SK-N-DZ (cell line): Measurements from ENCODE around the gene ART4.
A peak's percentile ranks its signal among the peaks of the same experiment; 100 is the strongest.

Experiments
- DNase-seq: peaks from one replicate; pipeline ENCODE4 v3.0.0-alpha.2; 2015; ENCODE audit warnings: low spot score

The ART4 gene

DNA sequence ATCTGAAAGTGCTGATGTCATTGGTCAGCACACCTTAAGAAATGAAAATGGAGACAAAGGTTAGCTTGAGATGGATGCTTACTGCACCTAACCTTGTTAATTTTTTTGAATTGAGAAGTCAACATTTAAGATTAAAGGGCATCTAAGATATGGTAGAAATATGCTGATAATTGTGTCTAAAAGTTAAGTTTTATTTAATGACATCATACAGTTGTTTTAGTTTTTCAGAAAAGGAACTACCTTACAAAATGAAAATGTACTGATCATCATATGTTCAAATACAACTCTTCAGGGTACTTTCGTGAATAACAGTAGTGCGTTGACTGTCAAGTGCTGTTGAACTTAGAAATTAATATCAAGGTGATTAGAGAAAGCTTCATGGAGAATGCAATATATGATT lies 31.8 kb downstream of the ART4 start:
- DNase-seq, result no peak

DNA sequence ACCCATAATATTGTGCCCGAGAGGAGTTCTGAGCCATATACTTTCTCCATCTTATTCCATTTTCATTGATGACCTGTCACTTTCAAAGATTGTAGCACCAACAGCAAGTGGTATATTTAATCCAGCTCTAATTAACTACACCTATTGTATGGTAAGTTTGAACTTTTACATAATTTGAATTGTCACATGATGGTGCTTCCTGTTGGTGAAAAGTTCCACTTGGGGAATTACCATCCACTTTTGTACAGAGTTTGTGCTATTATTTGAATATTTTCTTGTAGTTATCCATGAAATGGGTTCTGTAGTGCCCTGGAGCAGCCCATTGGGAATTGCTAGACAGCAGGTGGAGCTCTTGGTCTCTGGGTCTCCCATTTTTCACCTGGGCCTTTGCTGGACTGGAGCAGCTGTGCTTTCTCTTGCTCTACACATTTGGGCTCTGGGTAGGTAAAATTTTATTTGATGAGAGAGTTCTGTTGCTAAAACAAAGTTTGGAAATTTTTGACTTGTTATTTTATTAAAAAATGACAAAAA lies 32.3 kb downstream of the ART4 start:
- no peak for DNase-seq

GRCh38 chr12:14810167-14810952 lies 33.0 kb downstream of the ART4 start:
- DNase-seq, result no peak

GRCh38 chr12:14803830-14804160 lies 39.5 kb downstream of the ART4 start:
- DNase-seq, result no peak

DNA sequence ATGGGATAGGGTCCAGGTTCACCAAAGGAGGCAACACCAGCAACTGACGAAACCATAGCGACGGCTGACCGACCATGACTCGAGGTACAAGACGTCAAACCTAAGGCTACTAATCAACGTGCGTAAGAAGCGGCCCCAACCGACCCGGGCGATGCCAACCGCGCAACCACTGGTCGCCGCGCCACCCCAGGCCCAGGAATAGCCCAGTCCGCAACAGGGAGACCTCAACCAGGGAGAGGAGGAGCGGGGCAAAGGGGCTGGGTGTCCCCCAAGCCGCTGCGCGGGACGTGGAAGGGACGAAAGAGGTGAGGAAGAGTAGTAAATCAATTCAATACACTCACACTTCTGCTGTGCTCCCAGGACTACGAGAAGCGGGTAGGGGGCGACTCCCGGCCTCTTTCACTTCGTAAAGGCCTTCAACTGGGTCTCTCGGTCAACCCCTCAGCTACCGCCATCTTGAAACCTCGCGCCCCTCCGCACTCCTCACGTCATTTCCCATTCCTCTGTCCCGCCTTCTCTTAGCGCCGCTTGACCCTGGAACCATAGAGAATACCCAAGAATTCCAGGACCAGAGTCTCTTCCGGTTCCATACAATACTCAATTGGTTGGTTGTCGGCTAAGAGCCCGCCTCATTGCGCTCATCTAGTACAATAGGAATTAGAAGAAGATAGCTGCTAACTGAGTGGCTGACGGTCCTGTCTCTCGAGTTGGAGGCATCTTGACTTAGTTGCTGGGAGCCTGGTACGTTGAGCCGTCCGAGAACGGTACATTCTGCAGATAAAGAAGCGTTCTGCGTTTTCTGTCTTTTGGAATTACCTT lies 40.1 kb downstream of the ART4 start, which contains the start of the genes C12orf60 and WBP11:
Gene C12orf60, plus strand, starts transcription at position 660 of the 819 bp plus-strand sequence. CDS start 19,266 bp downstream, outside the sequence.
Gene WBP11, minus strand, starts transcription at position 468 of the 819 bp plus-strand sequence. CDS start 2,095 bp downstream, outside the sequence.
- DNase-seq, result peak; percentile 100

GRCh38 chr12:14802721-14803010 lies 40.7 kb downstream of the ART4 start:
- no peak for DNase-seq

- no peak for DNase-seq
These were observed 41.1 kb downstream of the ART4 start for GRCh38 chr12:14802247-14802646.

DNA sequence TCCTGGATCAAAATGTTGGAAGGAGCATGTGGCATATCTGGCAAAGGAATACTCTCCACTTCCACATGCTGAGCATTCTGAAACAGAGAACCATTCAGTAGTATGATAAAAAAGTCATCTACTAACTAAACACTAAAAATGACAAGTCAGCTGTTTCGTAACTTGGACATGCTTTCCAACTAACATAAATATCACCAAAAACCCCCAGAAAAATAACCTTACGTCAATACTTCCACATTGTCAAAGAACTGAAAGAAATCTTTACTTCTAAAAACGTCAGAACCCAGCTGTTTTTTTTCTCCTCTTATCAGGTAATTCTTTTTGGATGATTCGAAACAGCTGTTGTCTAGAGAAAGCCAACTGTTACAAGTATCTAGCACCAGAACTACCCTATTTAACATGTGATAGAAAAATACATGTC lies 48.3 kb downstream of the ART4 start:
- DNase-seq, result no peak

DNA sequence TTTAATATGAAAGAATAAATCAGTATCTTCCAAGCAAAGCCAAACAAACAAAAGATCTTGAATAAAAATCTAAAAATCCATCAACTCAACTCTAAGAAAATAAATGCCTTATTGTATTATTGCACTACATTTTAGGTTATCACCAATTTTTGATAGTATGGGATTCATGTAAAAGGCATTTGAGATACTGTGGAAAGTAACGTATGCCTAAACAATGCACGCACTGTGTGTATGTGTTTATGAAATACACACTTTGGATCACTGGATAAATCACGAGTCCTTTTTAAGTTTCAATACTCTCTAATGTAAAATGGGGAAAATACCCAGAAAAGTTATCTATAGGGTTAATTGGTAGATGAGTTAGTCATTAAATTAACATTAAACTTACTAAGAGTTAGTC lies 57.8 kb downstream of the ART4 start:
- DNase-seq, result no peak

DNA sequence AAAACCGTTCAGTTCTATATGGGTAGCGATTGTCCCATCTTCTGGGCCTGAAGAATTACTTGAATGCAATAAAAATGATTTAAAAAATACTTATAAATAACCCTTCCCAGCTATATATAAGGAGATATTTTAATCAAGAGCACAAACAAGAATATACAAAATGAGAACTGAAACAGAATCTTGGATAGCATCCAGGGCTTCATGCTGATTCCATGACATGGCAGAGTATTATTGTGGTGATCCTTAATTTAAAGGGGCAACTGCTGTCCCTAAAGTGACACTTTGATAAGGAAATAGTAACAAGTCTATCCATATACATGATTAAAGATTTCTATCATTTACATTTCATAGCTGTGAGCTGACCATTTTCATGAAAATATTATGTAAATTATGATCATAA lies 58.9 kb downstream of the ART4 start:
- DNase-seq, result no peak

GRCh38 chr12:14782756-14783155 lies 60.6 kb downstream of the ART4 start:
- DNase-seq, result no peak

- DNase-seq, result no peak
These were observed 61.8 kb downstream of the ART4 start for GRCh38 chr12:14781563-14781962.

GRCh38 chr12:14780859-14781258 lies 62.5 kb downstream of the ART4 start:
- DNase-seq, result no peak

GRCh38 chr12:14779834-14780233 lies 63.5 kb downstream of the ART4 start:
- DNase-seq, result no peak

DNA sequence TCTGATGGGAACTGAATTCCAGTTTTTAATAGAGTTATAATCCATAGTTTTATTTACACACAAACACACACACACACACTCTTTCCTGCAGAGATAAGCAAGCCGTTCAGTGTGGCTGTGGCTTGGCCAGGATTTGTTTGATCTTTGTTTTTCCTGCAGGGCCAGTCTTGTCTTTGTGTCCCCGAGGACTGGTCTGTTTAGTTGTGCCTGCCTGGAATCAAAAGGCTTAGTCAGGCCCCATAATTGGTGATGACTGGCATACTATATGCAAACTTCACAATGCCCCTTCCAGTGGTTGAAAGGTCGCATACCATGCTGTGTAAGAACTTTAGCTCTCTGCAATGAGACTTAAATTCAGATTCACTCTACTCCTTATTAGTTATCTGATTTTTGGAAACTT lies 66.1 kb downstream of the ART4 start:
- no peak for DNase-seq

- DNase-seq, result no peak
These were observed 66.9 kb downstream of the ART4 start for GRCh38 chr12:14776236-14776961.

DNA sequence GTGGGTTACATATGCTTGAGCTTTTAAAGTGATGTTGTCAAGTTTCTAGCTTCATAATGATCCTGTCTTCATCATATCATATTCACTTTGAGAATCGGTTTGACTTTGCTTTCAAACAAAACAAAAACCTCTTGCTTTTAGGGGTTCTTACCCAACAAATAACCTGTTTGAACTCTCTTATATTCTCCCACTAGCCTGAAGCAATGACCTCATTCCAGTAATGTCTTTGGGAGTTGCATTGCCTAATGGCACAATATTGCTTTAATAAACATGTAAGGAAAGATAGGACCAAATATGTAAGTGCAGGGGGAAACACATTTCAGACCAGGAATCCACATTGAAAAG lies 67.7 kb downstream of the ART4 start:
- DNase-seq, result no peak
